ENCODE results near the gene CFAP61. TPM values are rescaled to one million over a fixed set of nuclear protein-coding genes. Genes with fewer than 3 reads are reported as not detected.

Gene CFAP61
- polyA plus RNA-seq, 4 donors: 3.2 to 4.4 (median 3.7) TPM

GRCh38 chr20:20386192-20386591 is 333.9 kb downstream of the CFAP61 start:
- DNase-seq (ENCODE audit: low read depth in 4 of 4, low spot score in 2 of 4): no peak

- DNase-seq (ENCODE audit: low read depth in 4 of 4, low spot score in 2 of 4): no peak
Measured at GRCh38 chr20:20390393-20390792, 338.1 kb downstream of the CFAP61 start.

GRCh38 chr20:20391115-20391514 is 338.8 kb downstream of the CFAP61 start:
- no peak for DNase-seq (ENCODE audit: low read depth in 4 of 4, low spot score in 2 of 4)

GRCh38 chr20:20391766-20392165 is 339.4 kb downstream of the CFAP61 start:
- no peak for DNase-seq (ENCODE audit: low read depth in 4 of 4, low spot score in 2 of 4)

- DNase-seq (ENCODE audit: low read depth in 4 of 4, low spot score in 2 of 4): no peak
Measured at GRCh38 chr20:20393207-20394120, 341.1 kb downstream of the CFAP61 start.

- DNase-seq (ENCODE audit: low read depth in 4 of 4, low spot score in 2 of 4): no peak
Measured at GRCh38 chr20:20395087-20395486, 342.8 kb downstream of the CFAP61 start.

GRCh38 chr20:20395903-20396568 is 343.7 kb downstream of the CFAP61 start:
- DNase-seq (ENCODE audit: low read depth in 4 of 4, low spot score in 2 of 4): no peak

GRCh38 chr20:20396794-20397193 is 344.5 kb downstream of the CFAP61 start:
- no peak for DNase-seq (ENCODE audit: low read depth in 4 of 4, low spot score in 2 of 4)

GRCh38 chr20:20398123-20398522 is 345.8 kb downstream of the CFAP61 start:
- no peak for DNase-seq (ENCODE audit: low read depth in 4 of 4, low spot score in 2 of 4)

- no peak for DNase-seq (ENCODE audit: low read depth in 4 of 4, low spot score in 2 of 4)
Measured at GRCh38 chr20:20399531-20400500, 347.5 kb downstream of the CFAP61 start.

- no peak for DNase-seq (ENCODE audit: low read depth in 4 of 4, low spot score in 2 of 4)
Measured at GRCh38 chr20:20401991-20402390, 349.7 kb downstream of the CFAP61 start.

- no peak for DNase-seq (ENCODE audit: low read depth in 4 of 4, low spot score in 2 of 4)
Measured at GRCh38 chr20:20404633-20405032, 352.3 kb downstream of the CFAP61 start.

GRCh38 chr20:20405623-20406022 is 353.3 kb downstream of the CFAP61 start:
- DNase-seq (ENCODE audit: low read depth in 4 of 4, low spot score in 2 of 4): no peak

- DNase-seq (ENCODE audit: low read depth in 4 of 4, low spot score in 2 of 4): no peak
Measured at GRCh38 chr20:20406306-20406705, 354.0 kb downstream of the CFAP61 start.

- DNase-seq (ENCODE audit: low read depth in 4 of 4, low spot score in 2 of 4): no peak
Measured at GRCh38 chr20:20407891-20408805, 355.8 kb downstream of the CFAP61 start.

- no peak for DNase-seq (ENCODE audit: low read depth in 4 of 4, low spot score in 2 of 4)
Measured at GRCh38 chr20:20409331-20409730, 357.0 kb downstream of the CFAP61 start.

All from left renal cortex interstitium (tissue), 4 donors.